ENCODE measurements around the gene GPBP1. TPM values are rescaled to one million over a fixed set of nuclear protein-coding genes. Genes with fewer than 3 reads are reported as not detected.
A peak's percentile ranks its signal among the peaks of the same experiment; 100 is the strongest.

GPBP1 gene
- total RNA-seq, 1 experiment from 2014 or later, result 105 TPM

DNA sequence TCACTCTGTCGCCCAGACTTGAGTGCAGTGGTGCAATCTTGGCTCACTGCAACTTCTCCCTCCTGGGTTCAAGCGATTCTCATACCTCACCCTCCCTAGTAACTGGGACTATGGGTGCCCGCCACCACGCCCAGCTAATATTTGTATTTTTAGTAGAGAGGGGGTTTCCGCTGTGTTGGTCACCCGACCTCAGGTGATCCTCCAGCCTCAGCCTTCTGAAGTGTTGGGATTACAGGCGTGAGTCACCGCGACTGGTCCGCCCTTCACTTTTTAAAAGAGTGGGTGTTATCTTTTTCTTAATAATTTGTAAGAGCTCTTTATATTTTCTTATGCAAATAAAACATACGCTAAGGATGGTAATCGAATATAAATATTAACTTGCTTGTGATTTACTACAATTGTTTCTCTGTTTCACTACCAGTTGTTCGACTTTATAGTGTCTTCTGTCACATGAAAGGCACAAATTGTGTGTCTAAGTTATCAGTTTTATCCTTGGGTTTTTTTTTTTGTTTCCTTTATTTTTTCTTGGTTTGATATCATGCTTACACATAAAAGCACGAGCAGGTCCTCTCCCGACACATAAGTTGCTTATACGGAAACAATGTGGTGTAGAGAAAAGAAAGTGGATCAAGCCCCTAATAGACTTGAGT lies 1.9 kb upstream of the GPBP1 start:
- DNase-seq, result peak; percentile 71
- Mint-ChIP-seq H3K27me3 (ENCODE audit: unreplicated experiment) (no peaks in the 10 kb centered on the region), H3K4me1 (ENCODE audit: low read depth, unreplicated experiment) (peaks cover 8% of the 10 kb centered on the region), H3K4me3 (ENCODE audit: low read depth, unreplicated experiment) (peak overlapping the region; percentile 100), H3K27ac (ENCODE audit: unreplicated experiment) (peak overlapping the region; percentile 100), H3K36me3 (ENCODE audit: insufficient read depth, unreplicated experiment) (peaks cover 55% of the 10 kb centered on the region), H3K9me3 (ENCODE audit: low read depth, unreplicated experiment) (no peaks in the 10 kb centered on the region)
- intact Hi-C loops (cut with micrococcal nuclease; ENCODE audit: unreplicated experiment), result no loop called here
- no TSS peak for BruUV-seq (replicated peaks)
- CTCF ChIA-PET, result interaction anchor here (0.6 kb wide), 1 partner anchor 41 kb away, joined by 3 read pairs; no protein-coding TSS in a partner anchor
- TF ChIP-seq, protein P1, sequence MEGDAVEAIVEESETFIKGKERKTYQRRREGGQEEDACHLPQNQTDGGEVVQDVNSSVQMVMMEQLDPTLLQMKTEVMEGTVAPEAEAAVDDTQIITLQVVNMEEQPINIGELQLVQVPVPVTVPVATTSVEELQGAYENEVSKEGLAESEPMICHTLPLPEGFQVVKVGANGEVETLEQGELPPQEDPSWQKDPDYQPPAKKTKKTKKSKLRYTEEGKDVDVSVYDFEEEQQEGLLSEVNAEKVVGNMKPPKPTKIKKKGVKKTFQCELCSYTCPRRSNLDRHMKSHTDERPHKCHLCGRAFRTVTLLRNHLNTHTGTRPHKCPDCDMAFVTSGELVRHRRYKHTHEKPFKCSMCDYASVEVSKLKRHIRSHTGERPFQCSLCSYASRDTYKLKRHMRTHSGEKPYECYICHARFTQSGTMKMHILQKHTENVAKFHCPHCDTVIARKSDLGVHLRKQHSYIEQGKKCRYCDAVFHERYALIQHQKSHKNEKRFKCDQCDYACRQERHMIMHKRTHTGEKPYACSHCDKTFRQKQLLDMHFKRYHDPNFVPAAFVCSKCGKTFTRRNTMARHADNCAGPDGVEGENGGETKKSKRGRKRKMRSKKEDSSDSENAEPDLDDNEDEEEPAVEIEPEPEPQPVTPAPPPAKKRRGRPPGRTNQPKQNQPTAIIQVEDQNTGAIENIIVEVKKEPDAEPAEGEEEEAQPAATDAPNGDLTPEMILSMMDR (IDR thresholded peaks at IDR 0.05; ENCODE audit: unreplicated experiment), result no peak

DNA sequence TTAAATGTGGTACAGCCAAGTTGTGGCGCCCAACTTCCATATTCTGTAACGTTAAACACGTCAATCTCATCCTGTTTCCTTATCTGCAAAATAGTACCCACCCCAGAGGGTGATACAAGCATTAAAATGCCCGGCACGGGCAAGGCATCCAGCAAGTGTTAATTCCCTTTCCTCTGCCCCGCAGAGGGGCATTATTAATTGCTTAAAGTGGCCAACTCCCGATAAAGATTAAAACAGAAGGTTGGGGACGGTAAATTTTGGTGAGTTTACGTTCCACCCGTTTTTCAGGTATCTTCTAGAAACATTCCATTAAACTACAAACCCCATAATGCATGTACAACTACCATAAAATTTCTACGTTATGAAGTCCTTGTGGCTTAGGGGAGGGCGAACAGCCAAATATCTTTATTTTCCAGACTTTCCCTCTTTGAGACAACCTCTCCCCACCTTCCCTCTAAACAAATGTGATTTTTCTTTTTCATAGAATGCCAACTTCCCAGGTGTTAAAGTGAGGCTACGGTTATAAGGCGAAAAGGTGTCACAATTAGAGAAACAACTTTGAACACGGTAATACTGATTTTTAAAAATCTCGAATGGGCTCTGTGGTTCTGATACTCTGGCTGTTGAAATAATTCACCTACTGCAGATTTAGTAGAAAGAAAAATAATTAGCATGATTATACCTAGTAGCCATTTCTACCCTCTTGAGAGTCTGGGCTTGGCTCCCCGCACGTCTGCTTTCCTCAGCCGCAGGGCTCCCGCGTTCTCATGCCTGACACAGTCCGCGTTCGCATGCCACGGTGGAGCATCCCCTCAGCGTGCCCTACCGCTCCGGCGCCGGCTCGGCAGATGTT lies 1.2 kb upstream of the GPBP1 start:
- H3K4me3 Mint-ChIP-seq (ENCODE audit: low read depth, unreplicated experiment), result peak overlapping the region; percentile 100
- TF ChIP-seq, protein P1 (IDR thresholded peaks at IDR 0.05; ENCODE audit: unreplicated experiment), result no peak
- TSS peak; percentile 89 for BruUV-seq (replicated peaks)
- CTCF ChIA-PET, result interaction anchor here (1.0 kb wide), 1 partner anchor 35 kb away, joined by 3 read pairs; no protein-coding TSS in a partner anchor
- H3K36me3 Mint-ChIP-seq (ENCODE audit: insufficient read depth, unreplicated experiment), result peaks cover 63% of the 10 kb centered on the region
- intact Hi-C loops (cut with micrococcal nuclease; ENCODE audit: unreplicated experiment), result no loop called here
- no peaks in the 10 kb centered on the region for H3K9me3 Mint-ChIP-seq (ENCODE audit: low read depth, unreplicated experiment)
- H3K27ac Mint-ChIP-seq (ENCODE audit: unreplicated experiment), result peak overlapping the region; percentile 100
- peak; percentile 18 for DNase-seq
- H3K4me1 Mint-ChIP-seq (ENCODE audit: low read depth, unreplicated experiment), result peaks cover 8% of the 10 kb centered on the region
- H3K27me3 Mint-ChIP-seq (ENCODE audit: unreplicated experiment), result no peaks in the 10 kb centered on the region

DNA sequence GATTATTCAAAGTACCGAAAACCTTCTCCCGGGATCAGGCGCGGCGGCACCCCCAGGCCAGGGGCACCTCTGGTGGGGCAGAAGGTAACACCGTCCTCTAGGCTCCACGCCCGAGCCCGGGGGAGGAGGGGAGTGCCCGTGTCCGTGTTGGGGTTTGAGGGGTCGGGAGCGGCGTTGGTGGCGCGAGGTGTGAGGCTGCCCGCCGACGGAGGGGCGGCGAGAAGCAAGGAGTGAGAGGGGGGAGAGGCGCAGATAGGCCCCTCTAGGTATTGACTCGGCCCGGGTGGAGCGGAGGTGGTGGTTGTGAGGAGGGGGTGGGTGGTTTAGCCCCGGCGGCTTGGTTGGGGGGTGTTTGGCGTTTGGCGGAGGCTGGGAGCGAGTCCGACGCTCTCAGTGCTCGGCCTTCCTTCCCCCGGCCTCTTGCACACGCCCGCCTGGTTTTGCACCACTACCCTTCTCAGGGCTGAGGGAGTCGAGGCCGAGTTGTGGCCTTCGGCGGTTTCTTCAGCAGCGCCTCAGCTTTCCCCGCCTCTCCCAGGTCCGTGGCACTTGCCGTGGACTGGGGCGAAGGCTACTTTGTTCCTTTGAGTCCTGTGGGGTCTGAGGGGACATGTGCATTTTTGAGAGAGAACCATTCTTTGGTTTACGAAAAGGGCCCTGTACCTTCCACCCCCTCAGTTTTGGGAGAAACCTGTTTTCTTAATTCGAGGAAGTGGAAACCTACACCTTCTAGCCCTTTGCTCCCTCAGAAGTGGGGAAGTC lies 450 bp downstream of the GPBP1 start:
- H3K27ac Mint-ChIP-seq (ENCODE audit: unreplicated experiment), result peak overlapping the region; percentile 100
- no peaks in the 10 kb centered on the region for H3K27me3 Mint-ChIP-seq (ENCODE audit: unreplicated experiment)
- H3K9me3 Mint-ChIP-seq (ENCODE audit: low read depth, unreplicated experiment), result no peaks in the 10 kb centered on the region
- no TSS peak for BruUV-seq (replicated peaks)
- H3K36me3 Mint-ChIP-seq (ENCODE audit: insufficient read depth, unreplicated experiment), result peaks cover 79% of the 10 kb centered on the region
- CTCF ChIA-PET, result interaction anchor here (0.9 kb wide), 1 partner anchor 79 kb away, joined by 3 read pairs; no protein-coding TSS in a partner anchor
- H3K4me1 Mint-ChIP-seq (ENCODE audit: low read depth, unreplicated experiment), result peaks cover 8% of the 10 kb centered on the region
- peak; percentile 31 for DNase-seq
- H3K4me3 Mint-ChIP-seq (ENCODE audit: low read depth, unreplicated experiment), result peak overlapping the region; percentile 100
- TF ChIP-seq, protein P1 (IDR thresholded peaks at IDR 0.05; ENCODE audit: unreplicated experiment), result no peak
- intact Hi-C loops (cut with micrococcal nuclease; ENCODE audit: unreplicated experiment), result no loop called here

DNA sequence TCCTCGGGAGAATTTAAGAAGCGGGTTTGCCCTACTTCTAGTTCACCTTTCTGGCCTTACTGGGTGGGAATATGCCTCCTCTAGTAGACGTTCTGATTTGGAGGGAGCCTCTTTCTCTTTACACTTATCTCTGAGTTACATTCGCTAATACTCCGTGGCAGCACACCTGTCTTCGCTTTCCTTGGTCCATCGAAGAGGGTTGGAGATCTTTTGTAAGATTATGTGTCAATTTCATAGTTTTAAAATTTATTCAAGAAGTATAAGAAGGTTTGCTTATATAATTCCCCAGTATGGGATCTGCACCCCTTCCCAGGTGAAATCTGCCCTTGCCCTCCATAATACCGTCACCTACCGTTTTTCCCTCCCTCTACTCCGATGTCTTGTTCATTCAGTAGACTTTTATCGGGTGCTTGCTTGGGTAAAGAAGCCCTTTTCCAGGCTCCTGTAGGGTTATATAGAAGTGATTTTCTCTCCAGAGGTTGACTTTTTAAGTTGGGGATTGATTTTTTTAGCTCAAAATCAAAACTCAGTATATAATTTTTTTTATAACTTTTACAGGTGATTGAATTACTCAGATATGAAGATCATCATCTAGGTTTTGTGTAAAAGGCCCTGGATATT lies 1.1 kb downstream of the GPBP1 start:
- Mint-ChIP-seq H3K9me3 (ENCODE audit: low read depth, unreplicated experiment) (no peaks in the 10 kb centered on the region), H3K4me3 (ENCODE audit: low read depth, unreplicated experiment) (peak overlapping the region; percentile 100), H3K4me1 (ENCODE audit: low read depth, unreplicated experiment) (peaks cover 15% of the 10 kb centered on the region), H3K27ac (ENCODE audit: unreplicated experiment) (peak overlapping the region; percentile 100), H3K27me3 (ENCODE audit: unreplicated experiment) (no peaks in the 10 kb centered on the region), H3K36me3 (ENCODE audit: insufficient read depth, unreplicated experiment) (peaks cover 86% of the 10 kb centered on the region)
- TF ChIP-seq, protein P1 (IDR thresholded peaks at IDR 0.05; ENCODE audit: unreplicated experiment), result no peak
- no TSS peak for BruUV-seq (replicated peaks)
- CTCF ChIA-PET, result no interaction called here
- DNase-seq, result no peak
- intact Hi-C loops (cut with micrococcal nuclease; ENCODE audit: unreplicated experiment), result no loop called here

Measured in Calu3 (cell line).